ENCODE measurements around the gene STIM2. TPM values are rescaled to one million over a fixed set of nuclear protein-coding genes. Genes with fewer than 3 reads are reported as not detected.

Gene STIM2
- total and polyA plus RNA-seq, 9 of the 15 experiments (the other 6 are each of a cell fraction or from before 2014, with no cell fraction given), result 7.2 to 26.8 (median 15.4) TPM

DNA sequence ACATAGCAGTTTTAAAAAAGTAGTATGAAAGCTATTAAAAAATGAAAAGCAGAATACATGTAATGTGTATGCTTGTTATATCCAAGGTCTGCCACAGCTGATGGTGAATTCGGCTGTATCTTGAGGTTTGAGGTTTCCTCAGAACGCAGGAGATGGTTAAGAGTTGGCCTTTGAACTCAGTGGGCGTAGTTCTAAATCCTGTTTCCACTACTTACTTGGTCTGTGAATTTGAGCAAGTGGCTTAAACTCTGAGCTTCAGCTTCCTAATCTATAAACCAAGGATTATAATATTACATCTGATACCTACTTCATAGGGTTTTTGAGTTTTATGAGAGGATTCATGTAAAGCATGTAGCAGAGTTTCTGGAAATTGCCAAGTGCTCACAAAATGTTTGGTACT is 125.2 kb downstream of the STIM2 start:
- H3K4me3 ChIP-seq, result no peak overlapping the region
- no peaks in the 10 kb centered on the region for H3K79me2 ChIP-seq (ENCODE audit: control insufficient read depth, insufficient read depth, low read length)
- no peaks in the 10 kb centered on the region for H3K4me1 ChIP-seq (replicated peaks in 1 of 2; ENCODE audit: control insufficient read depth in 2 of 2, insufficient read depth in 2 of 2, low read length in 2 of 2)
- H3K36me3 ChIP-seq (ENCODE audit: control insufficient read depth, insufficient read depth, low read length), result no peaks in the 10 kb centered on the region
- BruUV-seq (replicated peaks), result no TSS peak
- intact Hi-C loops (cut with micrococcal nuclease), result no loop called here
- H4K20me1 ChIP-seq (replicated peaks; ENCODE audit: control insufficient read depth, insufficient read depth, low read length), result no peaks in the 10 kb centered on the region
- H3K9me1 ChIP-seq (ENCODE audit: control insufficient read depth, insufficient read depth, low read length), result no peaks in the 10 kb centered on the region
- ATAC-seq, result no peak
- ChIA-PET POLR2A (no interaction called here), CTCF (ENCODE audit: low intra/inter-chr PET ratio) (no interaction called here)
- no peak for FAIRE-seq
- WGBS (ENCODE audit: insufficient coverage, low coverage, missing lambda C conversion rate), result 44% methylated on average over 3 of the region's 3 CpGs
- H2AFZ ChIP-seq (ENCODE audit: low read depth, low read length), result no peak overlapping the region
- TF ChIP-seq, protein P1, sequence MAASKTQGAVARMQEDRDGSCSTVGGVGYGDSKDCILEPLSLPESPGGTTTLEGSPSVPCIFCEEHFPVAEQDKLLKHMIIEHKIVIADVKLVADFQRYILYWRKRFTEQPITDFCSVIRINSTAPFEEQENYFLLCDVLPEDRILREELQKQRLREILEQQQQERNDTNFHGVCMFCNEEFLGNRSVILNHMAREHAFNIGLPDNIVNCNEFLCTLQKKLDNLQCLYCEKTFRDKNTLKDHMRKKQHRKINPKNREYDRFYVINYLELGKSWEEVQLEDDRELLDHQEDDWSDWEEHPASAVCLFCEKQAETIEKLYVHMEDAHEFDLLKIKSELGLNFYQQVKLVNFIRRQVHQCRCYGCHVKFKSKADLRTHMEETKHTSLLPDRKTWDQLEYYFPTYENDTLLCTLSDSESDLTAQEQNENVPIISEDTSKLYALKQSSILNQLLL (CRISPR knock-in tag; IDR thresholded peaks at IDR 0.05; ENCODE audit: borderline replicate concordance), result no peak
- TF ChIP-seq NR2C1 (IDR thresholded peaks at IDR 0.05) (no peak), NR2C1 (tag; IDR thresholded peaks at IDR 0.05) (0 out of 2 replicates have a peak, but pooled peaks have one; percentile 18)
- no peak overlapping the region for H3K27ac ChIP-seq (ENCODE audit: extremely low read depth, low read depth, low read length)
- no peaks in the 10 kb centered on the region for H3K9me3 ChIP-seq (replicated peaks; ENCODE audit: control insufficient read depth, insufficient read depth, low read depth, low read length)
- DNase-seq (ENCODE audit: extremely low read depth in 1 of 4, low spot score in 3 of 4), result peak in 1 of 4 experiments; percentile 14
- H3K9ac ChIP-seq (ENCODE audit: insufficient read depth in 1 of 2, low read depth in 2 of 2, low read length in 2 of 2), result no peak overlapping the region
- no peak overlapping the region for H3K4me2 ChIP-seq (ENCODE audit: insufficient read depth, low read length)
- H3K27me3 ChIP-seq (ENCODE audit: control insufficient read depth in 2 of 2, insufficient read depth in 2 of 2, low read length in 2 of 2), result no peaks in the 10 kb centered on the region
- in situ Hi-C loops (cut with MboI), result no loop called here

DNA sequence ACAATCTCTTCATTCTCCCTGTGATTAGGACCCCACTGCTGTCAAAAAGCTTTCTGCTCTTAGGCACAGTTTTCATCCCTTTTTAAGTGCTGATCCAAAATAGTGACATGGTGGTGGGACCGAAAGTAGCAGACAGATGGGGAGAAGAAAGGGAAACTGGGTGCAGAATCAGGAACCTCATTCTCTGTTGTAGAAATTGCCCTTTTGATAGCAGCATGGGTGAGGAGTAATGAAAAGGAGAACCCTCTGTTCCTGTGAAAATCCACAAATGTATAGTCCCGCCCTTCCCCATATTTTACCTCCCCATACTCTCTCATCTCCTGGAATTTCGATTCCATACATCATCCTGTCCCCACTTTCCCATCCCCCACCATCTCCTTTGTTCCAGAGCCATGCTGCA is 126.5 kb downstream of the STIM2 start:
- H3K27me3 ChIP-seq (ENCODE audit: control insufficient read depth in 2 of 2, insufficient read depth in 2 of 2, low read length in 2 of 2), result no peaks in the 10 kb centered on the region
- H3K4me2 ChIP-seq (ENCODE audit: insufficient read depth, low read length), result no peak overlapping the region
- no peaks in the 10 kb centered on the region for H4K20me1 ChIP-seq (replicated peaks; ENCODE audit: control insufficient read depth, insufficient read depth, low read length)
- no peaks in the 10 kb centered on the region for H3K4me1 ChIP-seq (replicated peaks in 1 of 2; ENCODE audit: control insufficient read depth in 2 of 2, insufficient read depth in 2 of 2, low read length in 2 of 2)
- intact Hi-C loops (cut with micrococcal nuclease) (no loop called here), in situ Hi-C loops (cut with MboI) (no loop called here)
- no peak for FAIRE-seq
- BruUV-seq (replicated peaks), result no TSS peak
- ATAC-seq, result no peak
- CTCF ChIA-PET (ENCODE audit: low intra/inter-chr PET ratio), result no interaction called here
- no peak overlapping the region for H3K9ac ChIP-seq (ENCODE audit: insufficient read depth in 1 of 2, low read depth in 2 of 2, low read length in 2 of 2)
- no peaks in the 10 kb centered on the region for H3K9me1 ChIP-seq (ENCODE audit: control insufficient read depth, insufficient read depth, low read length)
- no peak for TF ChIP-seq NR4A1 (CRISPR knock-in tag; IDR thresholded peaks at IDR 0.05)
- TF ChIP-seq NR4A1 (tag; IDR thresholded peaks at IDR 0.05), result no peak
- TF ChIP-seq, protein P2, sequence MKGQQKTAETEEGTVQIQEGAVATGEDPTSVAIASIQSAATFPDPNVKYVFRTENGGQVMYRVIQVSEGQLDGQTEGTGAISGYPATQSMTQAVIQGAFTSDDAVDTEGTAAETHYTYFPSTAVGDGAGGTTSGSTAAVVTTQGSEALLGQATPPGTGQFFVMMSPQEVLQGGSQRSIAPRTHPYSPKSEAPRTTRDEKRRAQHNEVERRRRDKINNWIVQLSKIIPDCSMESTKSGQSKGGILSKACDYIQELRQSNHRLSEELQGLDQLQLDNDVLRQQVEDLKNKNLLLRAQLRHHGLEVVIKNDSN (CRISPR knock-in tag; IDR thresholded peaks at IDR 0.05), result no peak
- no peak for TF ChIP-seq MEIS2 (IDR thresholded peaks at IDR 0.05; ENCODE audit: partially characterized antibody)
- H3K79me2 ChIP-seq (ENCODE audit: control insufficient read depth, insufficient read depth, low read length), result no peaks in the 10 kb centered on the region
- no peaks in the 10 kb centered on the region for H3K9me3 ChIP-seq (replicated peaks; ENCODE audit: control insufficient read depth, insufficient read depth, low read depth, low read length)
- no peak overlapping the region for H2AFZ ChIP-seq (ENCODE audit: low read depth, low read length)
- DNase-seq (ENCODE audit: extremely low read depth in 1 of 4, low spot score in 3 of 4), result no peak
- no peak overlapping the region for H3K27ac ChIP-seq (ENCODE audit: extremely low read depth, low read depth, low read length)
- POLR2A ChIA-PET, result no interaction called here
- 61% methylated on average over 3 of the region's 3 CpGs for WGBS (ENCODE audit: insufficient coverage, low coverage, missing lambda C conversion rate)
- no peak overlapping the region for H3K4me3 ChIP-seq
- H3K36me3 ChIP-seq (ENCODE audit: control insufficient read depth, insufficient read depth, low read length), result no peaks in the 10 kb centered on the region

Measured in K562 (cell line).